GM10248 (cell line): ENCODE measurements around the gene KCNT2.

Experiments used
- CTCF ChIA-PET: fragments of 300-600 bp; sonication (Branson Sonifier 250); formaldehyde crosslinking; extraction: SDS; loops from one replicate; lab custom pipeline; 2021; ENCODE audit warnings: antibody characterized with exemption; lab: Yijun Ruan, JAX
- POLR2A ChIA-PET: fragments of 350-650 bp; sonication (Branson Sonifier 250); formaldehyde crosslinking; extraction: SDS; loops from one replicate; lab custom pipeline; 2020; ENCODE audit warnings: antibody characterized with exemption; lab: Yijun Ruan, JAX
- DNase-seq: peaks from one replicate; pipeline ENCODE4 v3.0.0; 2012; ENCODE audit errors: extremely low spot score
- TF ChIP-seq, protein P1 (sequence below): IDR thresholded peaks from 2 replicates; pipeline ENCODE4 v1.5.1; 2012; ENCODE audit warnings: mild to moderate bottlenecking, low read depth; ENCODE audit errors: extremely low read depth, missing control alignments, control extremely low read depth

KCNT2 gene

DNA sequence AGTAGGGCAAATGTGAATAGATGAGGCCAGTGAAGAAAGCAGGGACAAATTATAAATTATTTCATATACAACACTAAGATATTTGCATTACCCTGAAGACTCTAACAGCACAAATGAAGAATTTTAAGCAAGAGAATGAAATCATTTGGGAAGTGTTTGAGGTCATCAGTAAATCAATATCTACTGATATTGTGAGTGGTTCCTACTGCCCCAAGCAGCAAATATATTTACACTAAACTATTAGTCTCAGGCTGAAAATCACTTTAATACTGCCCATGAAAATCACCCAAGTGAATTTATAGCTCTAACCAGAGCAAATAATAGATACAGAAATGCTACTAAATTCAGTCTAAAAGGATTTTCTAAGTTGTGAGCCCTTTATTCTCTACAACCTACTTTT lies 163.6 kb downstream of the KCNT2 start:
- POLR2A ChIA-PET, result no interaction called here
- DNase-seq, result no peak
- CTCF ChIA-PET, result no interaction called here
- TF ChIP-seq, protein P1, sequence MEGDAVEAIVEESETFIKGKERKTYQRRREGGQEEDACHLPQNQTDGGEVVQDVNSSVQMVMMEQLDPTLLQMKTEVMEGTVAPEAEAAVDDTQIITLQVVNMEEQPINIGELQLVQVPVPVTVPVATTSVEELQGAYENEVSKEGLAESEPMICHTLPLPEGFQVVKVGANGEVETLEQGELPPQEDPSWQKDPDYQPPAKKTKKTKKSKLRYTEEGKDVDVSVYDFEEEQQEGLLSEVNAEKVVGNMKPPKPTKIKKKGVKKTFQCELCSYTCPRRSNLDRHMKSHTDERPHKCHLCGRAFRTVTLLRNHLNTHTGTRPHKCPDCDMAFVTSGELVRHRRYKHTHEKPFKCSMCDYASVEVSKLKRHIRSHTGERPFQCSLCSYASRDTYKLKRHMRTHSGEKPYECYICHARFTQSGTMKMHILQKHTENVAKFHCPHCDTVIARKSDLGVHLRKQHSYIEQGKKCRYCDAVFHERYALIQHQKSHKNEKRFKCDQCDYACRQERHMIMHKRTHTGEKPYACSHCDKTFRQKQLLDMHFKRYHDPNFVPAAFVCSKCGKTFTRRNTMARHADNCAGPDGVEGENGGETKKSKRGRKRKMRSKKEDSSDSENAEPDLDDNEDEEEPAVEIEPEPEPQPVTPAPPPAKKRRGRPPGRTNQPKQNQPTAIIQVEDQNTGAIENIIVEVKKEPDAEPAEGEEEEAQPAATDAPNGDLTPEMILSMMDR, result no peak

DNA sequence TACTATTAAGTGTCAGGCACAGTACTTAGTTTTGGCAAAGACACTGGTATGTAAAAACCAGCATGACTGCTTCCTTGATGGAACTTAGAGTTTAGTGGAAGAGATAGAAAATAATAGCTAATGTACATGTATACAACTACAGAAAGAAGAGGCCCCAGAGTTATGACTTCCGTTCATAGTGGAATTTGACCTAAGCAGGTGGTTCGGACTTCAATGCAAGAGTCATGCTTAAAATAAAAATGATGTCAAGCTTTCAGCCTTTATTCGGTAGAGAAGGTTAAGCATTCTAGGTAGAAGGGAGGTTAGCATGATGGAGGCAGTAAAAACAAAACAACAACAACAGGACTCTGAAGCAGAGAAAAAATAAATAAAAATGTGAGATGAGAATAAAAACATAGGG lies 165.9 kb downstream of the KCNT2 start:
- CTCF ChIA-PET, result no interaction called here
- TF ChIP-seq, protein P1, result no peak
- POLR2A ChIA-PET, result no interaction called here
- DNase-seq, result no peak

DNA sequence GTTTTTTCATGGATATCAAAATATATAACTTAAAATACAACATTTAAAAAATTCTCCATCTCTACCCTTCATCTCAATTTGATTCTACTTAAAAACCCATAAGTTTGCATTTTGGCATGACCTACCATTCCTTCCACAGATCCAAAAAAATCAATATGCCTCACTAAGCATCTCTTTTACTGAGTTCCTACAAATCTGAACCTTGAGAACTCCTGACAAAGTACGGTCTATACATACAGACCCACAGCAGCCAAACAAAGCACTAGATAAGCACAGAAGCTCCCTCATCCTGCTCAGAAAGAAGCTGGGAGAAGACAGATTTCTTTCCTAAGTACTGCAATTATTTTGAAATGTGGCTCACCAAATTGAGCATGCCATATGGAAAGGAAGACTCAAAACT lies 167.5 kb downstream of the KCNT2 start:
- DNase-seq, result no peak
- ChIA-PET CTCF (no interaction called here), POLR2A (no interaction called here)
- TF ChIP-seq, protein P1, result no peak

DNA sequence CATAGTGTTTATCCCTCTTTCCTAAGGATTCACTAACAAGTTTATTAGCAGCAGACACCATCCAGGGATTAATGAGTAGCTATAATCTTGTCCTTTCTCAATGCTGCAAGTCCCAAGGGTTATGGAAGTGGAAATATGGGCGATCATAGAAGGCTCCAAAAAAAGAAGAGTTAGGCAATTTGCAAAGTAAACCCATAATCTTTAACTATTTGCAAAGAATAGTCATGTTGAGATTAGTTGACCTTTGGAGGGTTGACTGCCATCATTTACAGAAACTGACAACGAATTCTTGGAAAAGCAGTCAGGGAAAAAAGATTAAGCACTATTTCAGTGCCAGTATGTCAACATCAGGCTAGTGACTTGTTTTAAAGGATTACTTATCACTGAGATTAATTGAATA lies 169.9 kb downstream of the KCNT2 start:
- CTCF ChIA-PET, result no interaction called here
- POLR2A ChIA-PET, result no interaction called here
- TF ChIP-seq, protein P1, result no peak
- DNase-seq, result no peak

DNA sequence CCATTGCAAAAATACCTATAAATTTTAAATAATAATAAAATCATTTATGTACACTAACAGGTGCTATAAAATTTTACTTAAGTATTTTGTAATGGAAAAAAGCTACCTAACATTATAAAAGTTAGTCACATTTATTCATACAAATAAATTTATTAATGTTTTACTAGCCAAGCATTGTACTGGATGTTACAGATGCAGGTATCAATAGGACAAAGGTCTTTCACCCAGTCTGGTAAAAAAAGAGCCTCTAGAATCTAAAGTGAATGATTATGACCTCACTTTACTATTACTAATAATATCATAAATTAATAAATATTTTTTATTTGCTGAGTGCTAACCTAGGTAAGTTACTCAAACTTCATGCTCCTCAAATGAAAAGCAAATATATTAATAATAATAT lies 170.6 kb downstream of the KCNT2 start:
- CTCF ChIA-PET, result no interaction called here
- POLR2A ChIA-PET, result no interaction called here
- TF ChIP-seq, protein P1, result no peak
- no peak for DNase-seq

DNA sequence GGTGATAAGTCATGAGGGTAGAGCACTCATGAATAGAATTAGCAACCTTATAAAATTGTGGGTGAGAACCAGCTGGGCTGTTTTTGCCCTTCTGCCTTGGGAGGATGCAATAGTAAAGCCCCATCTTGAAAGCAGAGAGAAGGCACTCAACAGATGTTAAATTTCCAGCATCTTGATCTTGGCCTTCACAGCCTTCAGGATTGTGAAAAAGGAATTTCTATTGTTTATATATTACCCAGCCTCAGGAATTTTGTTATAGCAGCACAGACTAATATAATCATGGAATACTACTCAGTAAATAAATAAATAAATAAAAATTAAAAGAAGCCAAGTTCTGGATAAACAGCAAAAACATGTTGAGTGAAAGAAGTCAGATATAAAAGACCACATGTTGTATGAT lies 175.2 kb downstream of the KCNT2 start:
- ChIA-PET POLR2A (no interaction called here), CTCF (interaction anchor here (0.9 kb wide), 1 partner anchor 10 kb away, joined by 3 read pairs; no protein-coding TSS in a partner anchor)

More for the DNA sequence above, 175.2 kb downstream of the KCNT2 start:
- TF ChIP-seq, protein P1, result no peak
- DNase-seq, result no peak
